ENCODE results near the gene LNX2. TPM values are rescaled to one million over a fixed set of nuclear protein-coding genes. Genes with fewer than 3 reads are reported as not detected.

Gene LNX2
- total and polyA plus RNA-seq, 2 donors (not counting 1 experiment from before 2014, with no cell fraction given), result 2.9 to 10.9 TPM

DNA sequence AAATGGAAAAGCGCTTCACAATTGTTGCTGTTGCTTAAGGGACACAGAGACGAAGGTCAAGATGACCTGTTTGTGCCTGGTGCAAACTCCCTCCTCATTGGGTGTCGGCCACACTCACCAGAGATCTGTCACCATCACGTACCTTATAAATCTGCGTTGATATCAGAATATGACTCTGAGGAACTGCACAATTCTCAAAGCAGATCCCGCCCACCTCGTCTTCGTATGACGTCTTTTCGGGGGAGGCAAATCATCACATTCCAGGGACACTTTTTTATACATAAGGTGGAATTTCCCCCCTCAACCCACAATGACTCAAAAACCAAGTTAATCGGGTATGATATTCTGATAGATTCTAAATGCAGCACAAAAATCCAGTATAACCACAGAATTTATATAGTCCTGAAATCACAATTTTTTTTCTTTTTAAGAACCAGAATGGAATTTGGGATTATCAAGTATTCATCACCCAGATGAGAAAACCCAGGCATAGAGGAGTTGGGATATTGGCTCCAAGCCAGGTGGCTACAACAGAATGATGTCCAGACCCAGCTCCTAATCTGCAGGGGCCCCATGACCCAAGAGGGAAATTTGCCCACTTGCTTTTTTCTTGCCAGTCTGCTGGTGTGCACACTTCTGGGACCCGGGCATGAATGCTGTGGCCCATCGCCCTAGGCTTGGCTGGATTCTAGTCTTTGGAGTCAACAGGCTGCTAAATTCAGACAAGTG is 119.4 kb downstream of the LNX2 start:
- Histone ChIP-seq H3K27ac (ENCODE audit: low read length in 2 of 2) (no peak overlapping the region), H3K4me2 (replicated peaks; ENCODE audit: low read depth, low read length, poor library complexity, severe bottlenecking) (no peak overlapping the region), H4K20me1 (ENCODE audit: control insufficient read depth, insufficient read depth, low read length, poor library complexity, severe bottlenecking) (no peaks in the 10 kb centered on the region), H3K9me3 (ENCODE audit: control extremely low read depth in 1 of 3, control insufficient read depth in 2 of 3, insufficient read depth in 1 of 3, low read length in 2 of 3) (no peaks in the 10 kb centered on the region), H3K27me3 (replicated peaks in 1 of 4; ENCODE audit: control extremely low read depth in 1 of 4, control insufficient read depth in 3 of 4, insufficient read depth in 4 of 4, low read length in 3 of 4) (no peaks in the 10 kb centered on the region), H3K36me3 (replicated peaks in 1 of 2; ENCODE audit: control extremely low read depth in 1 of 2, control insufficient read depth in 1 of 2, extremely low read depth in 1 of 2, insufficient read depth in 2 of 2, low read length in 1 of 2) (no peaks in the 10 kb centered on the region), H3K9ac (ENCODE audit: low read length) (no peak overlapping the region), H3K4me1 (ENCODE audit: control insufficient read depth in 2 of 2, insufficient read depth in 2 of 2, low read length in 2 of 2) (no peaks in the 10 kb centered on the region), H3K4me3 (ENCODE audit: control extremely low read depth in 1 of 5, extremely low read depth in 1 of 5, insufficient read depth in 1 of 5, low read depth in 2 of 5, low read length in 4 of 5) (no peak overlapping the region), H2AFZ (ENCODE audit: insufficient read depth, low read depth, low read length, poor library complexity, severe bottlenecking) (no peak overlapping the region), H3K79me2 (ENCODE audit: control insufficient read depth, insufficient read depth, low read length) (no peaks in the 10 kb centered on the region)
- Mint-ChIP-seq H3K27me3 (peaks cover 5% of the 10 kb centered on the region), H3K27ac (no peak overlapping the region), H3K4me1 (peaks cover 4% of the 10 kb centered on the region), H3K4me3 (no peak overlapping the region), H3K9me3 (ENCODE audit: insufficient read depth) (no peaks in the 10 kb centered on the region)
- ATAC-seq (ENCODE audit: low read depth), result no peak
- POLR2A ChIA-PET, result no interaction called here
- intact Hi-C loops (cut with micrococcal nuclease), result no loop called here
- no peak for DNase-seq
- TF ChIP-seq, protein P1, sequence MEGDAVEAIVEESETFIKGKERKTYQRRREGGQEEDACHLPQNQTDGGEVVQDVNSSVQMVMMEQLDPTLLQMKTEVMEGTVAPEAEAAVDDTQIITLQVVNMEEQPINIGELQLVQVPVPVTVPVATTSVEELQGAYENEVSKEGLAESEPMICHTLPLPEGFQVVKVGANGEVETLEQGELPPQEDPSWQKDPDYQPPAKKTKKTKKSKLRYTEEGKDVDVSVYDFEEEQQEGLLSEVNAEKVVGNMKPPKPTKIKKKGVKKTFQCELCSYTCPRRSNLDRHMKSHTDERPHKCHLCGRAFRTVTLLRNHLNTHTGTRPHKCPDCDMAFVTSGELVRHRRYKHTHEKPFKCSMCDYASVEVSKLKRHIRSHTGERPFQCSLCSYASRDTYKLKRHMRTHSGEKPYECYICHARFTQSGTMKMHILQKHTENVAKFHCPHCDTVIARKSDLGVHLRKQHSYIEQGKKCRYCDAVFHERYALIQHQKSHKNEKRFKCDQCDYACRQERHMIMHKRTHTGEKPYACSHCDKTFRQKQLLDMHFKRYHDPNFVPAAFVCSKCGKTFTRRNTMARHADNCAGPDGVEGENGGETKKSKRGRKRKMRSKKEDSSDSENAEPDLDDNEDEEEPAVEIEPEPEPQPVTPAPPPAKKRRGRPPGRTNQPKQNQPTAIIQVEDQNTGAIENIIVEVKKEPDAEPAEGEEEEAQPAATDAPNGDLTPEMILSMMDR (IDR thresholded peaks at IDR 0.05), result no peak
- WGBS (ENCODE audit: insufficient coverage), result 97% methylated on average over 8 of the region's 13 CpGs
- CTCF ChIA-PET, result no interaction called here

DNA sequence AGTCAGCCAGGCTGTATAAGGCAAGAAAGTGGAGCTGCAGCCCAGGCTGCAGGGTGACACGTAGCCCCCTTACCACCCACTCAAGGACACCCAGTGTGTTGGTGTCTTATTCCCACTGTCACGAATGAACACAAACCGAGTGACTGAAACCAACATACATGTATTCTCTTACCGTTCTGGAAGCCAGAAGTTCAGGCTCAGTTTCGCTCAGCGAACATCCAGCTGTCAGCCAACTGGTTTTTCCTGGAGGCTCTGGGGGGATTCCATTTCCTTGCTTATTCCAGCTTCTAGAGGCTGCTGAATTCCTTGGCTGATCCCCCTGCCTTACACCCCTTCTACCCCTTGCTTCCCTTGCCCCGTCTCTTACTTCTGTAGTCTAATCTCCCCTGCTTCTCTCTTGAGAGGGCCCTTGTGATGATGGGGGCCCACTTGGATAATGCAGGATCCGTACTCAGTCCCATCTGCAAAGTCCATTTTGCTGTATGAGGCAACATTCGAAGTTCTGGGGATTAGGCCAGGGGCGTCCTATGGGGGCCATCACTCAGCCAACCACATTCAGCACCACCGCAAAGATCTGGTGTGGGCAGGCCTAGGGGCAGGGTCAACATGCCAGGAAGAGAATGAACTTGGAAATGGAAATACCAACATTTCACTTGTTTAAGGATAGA is 122.6 kb downstream of the LNX2 start:
- no peaks in the 10 kb centered on the region for H3K9me3 Mint-ChIP-seq (ENCODE audit: insufficient read depth)
- Histone ChIP-seq H3K9ac (ENCODE audit: low read length) (no peak overlapping the region), H3K27me3 (replicated peaks in 1 of 4; ENCODE audit: control extremely low read depth in 1 of 4, control insufficient read depth in 3 of 4, insufficient read depth in 4 of 4, low read length in 3 of 4) (no peaks in the 10 kb centered on the region), H3K9me3 (ENCODE audit: control extremely low read depth in 1 of 3, control insufficient read depth in 2 of 3, insufficient read depth in 1 of 3, low read length in 2 of 3) (no peaks in the 10 kb centered on the region), H3K36me3 (replicated peaks in 1 of 2; ENCODE audit: control extremely low read depth in 1 of 2, control insufficient read depth in 1 of 2, extremely low read depth in 1 of 2, insufficient read depth in 2 of 2, low read length in 1 of 2) (no peaks in the 10 kb centered on the region), H2AFZ (ENCODE audit: insufficient read depth, low read depth, low read length, poor library complexity, severe bottlenecking) (no peak overlapping the region), H3K4me2 (replicated peaks; ENCODE audit: low read depth, low read length, poor library complexity, severe bottlenecking) (no peak overlapping the region), H4K20me1 (ENCODE audit: control insufficient read depth, insufficient read depth, low read length, poor library complexity, severe bottlenecking) (no peaks in the 10 kb centered on the region), H3K79me2 (ENCODE audit: control insufficient read depth, insufficient read depth, low read length) (no peaks in the 10 kb centered on the region), H3K4me1 (ENCODE audit: control insufficient read depth in 2 of 2, insufficient read depth in 2 of 2, low read length in 2 of 2) (no peaks in the 10 kb centered on the region), H3K27ac (ENCODE audit: low read length in 2 of 2) (no peak overlapping the region), H3K4me3 (ENCODE audit: control extremely low read depth in 1 of 5, extremely low read depth in 1 of 5, insufficient read depth in 1 of 5, low read depth in 2 of 5, low read length in 4 of 5) (no peak overlapping the region)
- ChIA-PET POLR2A (no interaction called here), CTCF (no interaction called here)
- peaks cover 4% of the 10 kb centered on the region for H3K27me3 Mint-ChIP-seq
- ATAC-seq (ENCODE audit: low read depth), result no peak
- no peaks in the 10 kb centered on the region for H3K4me1 Mint-ChIP-seq
- DNase-seq, result no peak
- 95% methylated on average over 8 of the region's 11 CpGs for WGBS (ENCODE audit: insufficient coverage)
- TF ChIP-seq, protein P1 (IDR thresholded peaks at IDR 0.05), result no peak
- no peak for TF ChIP-seq EZH2 (IDR thresholded peaks at IDR 0.05; ENCODE audit: borderline replicate concordance, insufficient read depth, low read depth, low read length, poor library complexity, severe bottlenecking)
- H3K27ac Mint-ChIP-seq, result no peak overlapping the region
- intact Hi-C loops (cut with micrococcal nuclease), result no loop called here
- H3K4me3 Mint-ChIP-seq, result no peak overlapping the region
